Measurements from ENCODE around the gene GLYATL2. TPM values are rescaled to one million over a fixed set of nuclear protein-coding genes. Genes with fewer than 3 reads are reported as not detected.

The GLYATL2 gene
- polyA plus RNA-seq, 1 of the 3 experiments (the other 2 are of a cell fraction): 0.31 TPM

DNA sequence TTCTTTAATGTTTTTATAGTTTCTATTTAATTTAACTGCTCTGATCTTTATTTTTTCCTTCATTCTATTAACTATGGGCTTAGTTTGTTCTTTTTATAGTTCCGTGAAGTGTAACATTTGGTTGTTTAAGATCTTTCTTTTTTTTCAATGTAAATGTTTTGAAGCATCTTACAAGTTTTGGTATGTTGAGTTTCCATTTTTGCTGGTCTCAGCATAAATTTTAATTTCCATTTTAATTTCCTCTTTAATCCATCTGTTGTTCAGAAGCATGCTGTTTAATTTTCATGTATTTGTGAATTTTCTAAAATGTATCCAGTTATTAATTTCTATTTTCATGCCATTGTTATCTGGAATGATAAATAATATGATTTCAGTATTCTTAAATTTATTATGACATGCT lies 17.0 kb upstream of the GLYATL2 start:
- Histone ChIP-seq H3K27me3 (ENCODE audit: insufficient read depth) (no peaks in the 10 kb centered on the region), H3K9me2 (no peaks in the 10 kb centered on the region), H3K36me3 (replicated peaks in 1 of 2; ENCODE audit: control insufficient read depth in 1 of 2, insufficient read depth in 2 of 2, low read length in 1 of 2) (no peaks in the 10 kb centered on the region), H3F3A (replicated peaks; ENCODE audit: insufficient read depth) (no peaks in the 10 kb centered on the region), H3K27ac (ENCODE audit: low read depth in 2 of 2, low read length in 1 of 2) (no peak overlapping the region), H3K9me3 (no peaks in the 10 kb centered on the region), H4K20me1 (ENCODE audit: insufficient read depth) (no peaks in the 10 kb centered on the region), H3K4me3 (ENCODE audit: low read depth in 2 of 2, low read length in 1 of 2) (no peak overlapping the region), H3K79me2 (ENCODE audit: insufficient read depth) (no peaks in the 10 kb centered on the region), H3K9ac (no peak overlapping the region), H3K4me1 (ENCODE audit: control insufficient read depth in 1 of 2, insufficient read depth in 2 of 2, low read depth in 1 of 2, low read length in 1 of 2) (no peaks in the 10 kb centered on the region), H2AFZ (ENCODE audit: low read depth) (no peak overlapping the region), H3K4me2 (no peak overlapping the region)
- WGBS (ENCODE audit: low lambda C conversion rate): 65% methylated on average over 1 of the region's 1 CpG
- DNase-seq: no peak
- TF ChIP-seq, protein P1, sequence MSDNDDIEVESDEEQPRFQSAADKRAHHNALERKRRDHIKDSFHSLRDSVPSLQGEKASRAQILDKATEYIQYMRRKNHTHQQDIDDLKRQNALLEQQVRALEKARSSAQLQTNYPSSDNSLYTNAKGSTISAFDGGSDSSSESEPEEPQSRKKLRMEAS (IDR thresholded peaks at IDR 0.05; ENCODE audit: low read depth): no peak
- TF ChIP-seq, protein P2, sequence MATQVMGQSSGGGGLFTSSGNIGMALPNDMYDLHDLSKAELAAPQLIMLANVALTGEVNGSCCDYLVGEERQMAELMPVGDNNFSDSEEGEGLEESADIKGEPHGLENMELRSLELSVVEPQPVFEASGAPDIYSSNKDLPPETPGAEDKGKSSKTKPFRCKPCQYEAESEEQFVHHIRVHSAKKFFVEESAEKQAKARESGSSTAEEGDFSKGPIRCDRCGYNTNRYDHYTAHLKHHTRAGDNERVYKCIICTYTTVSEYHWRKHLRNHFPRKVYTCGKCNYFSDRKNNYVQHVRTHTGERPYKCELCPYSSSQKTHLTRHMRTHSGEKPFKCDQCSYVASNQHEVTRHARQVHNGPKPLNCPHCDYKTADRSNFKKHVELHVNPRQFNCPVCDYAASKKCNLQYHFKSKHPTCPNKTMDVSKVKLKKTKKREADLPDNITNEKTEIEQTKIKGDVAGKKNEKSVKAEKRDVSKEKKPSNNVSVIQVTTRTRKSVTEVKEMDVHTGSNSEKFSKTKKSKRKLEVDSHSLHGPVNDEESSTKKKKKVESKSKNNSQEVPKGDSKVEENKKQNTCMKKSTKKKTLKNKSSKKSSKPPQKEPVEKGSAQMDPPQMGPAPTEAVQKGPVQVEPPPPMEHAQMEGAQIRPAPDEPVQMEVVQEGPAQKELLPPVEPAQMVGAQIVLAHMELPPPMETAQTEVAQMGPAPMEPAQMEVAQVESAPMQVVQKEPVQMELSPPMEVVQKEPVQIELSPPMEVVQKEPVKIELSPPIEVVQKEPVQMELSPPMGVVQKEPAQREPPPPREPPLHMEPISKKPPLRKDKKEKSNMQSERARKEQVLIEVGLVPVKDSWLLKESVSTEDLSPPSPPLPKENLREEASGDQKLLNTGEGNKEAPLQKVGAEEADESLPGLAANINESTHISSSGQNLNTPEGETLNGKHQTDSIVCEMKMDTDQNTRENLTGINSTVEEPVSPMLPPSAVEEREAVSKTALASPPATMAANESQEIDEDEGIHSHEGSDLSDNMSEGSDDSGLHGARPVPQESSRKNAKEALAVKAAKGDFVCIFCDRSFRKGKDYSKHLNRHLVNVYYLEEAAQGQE (IDR thresholded peaks at IDR 0.05; ENCODE audit: low read depth, low read length): no peak
- TF ChIP-seq EZH2phosphoT487 (IDR thresholded peaks at IDR 0.05; ENCODE audit: borderline replicate concordance, low read depth) (no peak), RFX5 (IDR thresholded peaks at IDR 0.05; ENCODE audit: low read length) (no peak), FOXM1 (IDR thresholded peaks at IDR 0.05; ENCODE audit: low read depth) (no peak)
- POLR2A ChIA-PET: no interaction called here
- CTCF ChIA-PET: no interaction called here

DNA sequence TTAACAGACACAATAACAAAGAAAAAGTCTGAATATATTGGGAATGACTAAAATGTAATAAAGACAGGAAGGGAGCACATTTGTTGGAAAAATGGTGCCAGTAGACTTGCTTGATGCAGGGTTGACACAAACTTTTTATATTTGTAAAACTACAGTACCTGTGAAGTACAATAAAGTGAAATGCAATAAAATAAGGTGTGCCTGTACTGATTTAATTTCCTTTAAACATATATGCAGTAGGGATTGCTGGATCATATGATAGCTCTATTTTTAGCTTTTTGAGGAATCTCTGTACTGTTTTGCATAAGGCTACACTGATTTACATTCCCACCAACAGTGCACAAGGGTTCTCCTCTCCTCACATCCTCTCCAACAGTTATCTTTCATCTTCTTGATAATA lies 12.3 kb upstream of the GLYATL2 start:
- Histone ChIP-seq H3K4me3 (ENCODE audit: low read depth in 2 of 2, low read length in 1 of 2) (no peak overlapping the region), H3K36me3 (replicated peaks in 1 of 2; ENCODE audit: control insufficient read depth in 1 of 2, insufficient read depth in 2 of 2, low read length in 1 of 2) (no peaks in the 10 kb centered on the region), H3K27me3 (ENCODE audit: insufficient read depth) (no peaks in the 10 kb centered on the region), H3F3A (replicated peaks; ENCODE audit: insufficient read depth) (no peaks in the 10 kb centered on the region), H3K4me2 (no peak overlapping the region), H3K27ac (ENCODE audit: low read depth in 2 of 2, low read length in 1 of 2) (no peak overlapping the region), H3K9ac (no peak overlapping the region), H2AFZ (ENCODE audit: low read depth) (no peak overlapping the region), H3K9me2 (no peaks in the 10 kb centered on the region), H3K9me3 (no peaks in the 10 kb centered on the region), H3K79me2 (ENCODE audit: insufficient read depth) (no peaks in the 10 kb centered on the region), H3K4me1 (ENCODE audit: control insufficient read depth in 1 of 2, insufficient read depth in 2 of 2, low read depth in 1 of 2, low read length in 1 of 2) (no peaks in the 10 kb centered on the region), H4K20me1 (ENCODE audit: insufficient read depth) (no peaks in the 10 kb centered on the region)
- DNase-seq: no peak
- ChIA-PET CTCF (interaction anchor here (1.0 kb wide), 1 partner anchor 66 kb away, joined by 3 read pairs; no protein-coding TSS in a partner anchor), POLR2A (no interaction called here)
- TF ChIP-seq, protein P3, sequence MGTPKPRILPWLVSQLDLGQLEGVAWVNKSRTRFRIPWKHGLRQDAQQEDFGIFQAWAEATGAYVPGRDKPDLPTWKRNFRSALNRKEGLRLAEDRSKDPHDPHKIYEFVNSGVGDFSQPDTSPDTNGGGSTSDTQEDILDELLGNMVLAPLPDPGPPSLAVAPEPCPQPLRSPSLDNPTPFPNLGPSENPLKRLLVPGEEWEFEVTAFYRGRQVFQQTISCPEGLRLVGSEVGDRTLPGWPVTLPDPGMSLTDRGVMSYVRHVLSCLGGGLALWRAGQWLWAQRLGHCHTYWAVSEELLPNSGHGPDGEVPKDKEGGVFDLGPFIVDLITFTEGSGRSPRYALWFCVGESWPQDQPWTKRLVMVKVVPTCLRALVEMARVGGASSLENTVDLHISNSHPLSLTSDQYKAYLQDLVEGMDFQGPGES (IDR thresholded peaks at IDR 0.05; ENCODE audit: low read depth, low read length): no peak
- TF ChIP-seq RXRA (IDR thresholded peaks at IDR 0.05; ENCODE audit: borderline replicate concordance, low read depth): no peak
- TF ChIP-seq, protein P4, sequence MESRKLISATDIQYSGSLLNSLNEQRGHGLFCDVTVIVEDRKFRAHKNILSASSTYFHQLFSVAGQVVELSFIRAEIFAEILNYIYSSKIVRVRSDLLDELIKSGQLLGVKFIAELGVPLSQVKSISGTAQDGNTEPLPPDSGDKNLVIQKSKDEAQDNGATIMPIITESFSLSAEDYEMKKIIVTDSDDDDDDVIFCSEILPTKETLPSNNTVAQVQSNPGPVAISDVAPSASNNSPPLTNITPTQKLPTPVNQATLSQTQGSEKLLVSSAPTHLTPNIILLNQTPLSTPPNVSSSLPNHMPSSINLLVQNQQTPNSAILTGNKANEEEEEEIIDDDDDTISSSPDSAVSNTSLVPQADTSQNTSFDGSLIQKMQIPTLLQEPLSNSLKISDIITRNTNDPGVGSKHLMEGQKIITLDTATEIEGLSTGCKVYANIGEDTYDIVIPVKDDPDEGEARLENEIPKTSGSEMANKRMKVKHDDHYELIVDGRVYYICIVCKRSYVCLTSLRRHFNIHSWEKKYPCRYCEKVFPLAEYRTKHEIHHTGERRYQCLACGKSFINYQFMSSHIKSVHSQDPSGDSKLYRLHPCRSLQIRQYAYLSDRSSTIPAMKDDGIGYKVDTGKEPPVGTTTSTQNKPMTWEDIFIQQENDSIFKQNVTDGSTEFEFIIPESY (IDR thresholded peaks at IDR 0.05; ENCODE audit: borderline replicate concordance, low read depth): no peak

Data from SK-N-SH (cell line).